Activated T-helper 2 cell treated with anti-CD3 and anti-CD28 coated beads, Interferon-gamma antibody, Interleukin-2, Interleukin-4, amounts not matched to agents 10 μg/mL and 5 μg/mL and 100 μg/mL, durations not matched to agents 14 hours and 24 hours and 36 hours (primary cell): Measurements from ENCODE around the gene CHRNA7. TPM values are rescaled to one million over a fixed set of nuclear protein-coding genes. Genes with fewer than 3 reads are reported as not detected.
"Not testable (repeated sequence)": the region's sequence is repeated elsewhere in the genome, so short reads cannot be mapped to it uniquely, and the experiment has no call there.

ENCODE experiments used
- DNase-seq: peaks from one replicate; pipeline ENCODE4 v3.0.0; 2021; ENCODE audit warnings: low spot score
- H3K27ac Mint-ChIP-seq: one replicate; pipeline ENCODE4 v1.8.0; 2021; ENCODE audit warnings: mixed read lengths
- H3K27me3 Mint-ChIP-seq: one replicate; pipeline ENCODE4 v1.8.0; 2021; ENCODE audit warnings: low read depth, mixed read lengths
- H3K36me3 Mint-ChIP-seq: one replicate; pipeline ENCODE4 v1.8.0; 2021; ENCODE audit warnings: low read depth, mixed read lengths
- H3K4me1 Mint-ChIP-seq: one replicate; pipeline ENCODE4 v1.8.0; 2021; ENCODE audit warnings: low read depth, mixed read lengths
- H3K4me3 Mint-ChIP-seq: one replicate; pipeline ENCODE4 v1.8.0; 2021; ENCODE audit warnings: low read depth, mild to moderate bottlenecking, moderate library complexity, mixed read lengths
- H3K9me3 Mint-ChIP-seq: one replicate; pipeline ENCODE4 v1.8.0; 2021; ENCODE audit warnings: mixed read lengths
- intact Hi-C: fragments of 100-400 bp; cut with micrococcal nuclease; formaldehyde crosslinking; loops from one replicate; pipeline ENCODE4 v1.15.1; 2023
- total RNA-seq: library from RNA; stranded (reverse); gene quantifications from 2 replicates; pipeline ENCODE4 v1.2.3, GENCODE V29; 2022

CHRNA7 gene
- total RNA-seq, 1 donor from 2014 or later = 0.25 TPM

DNA sequence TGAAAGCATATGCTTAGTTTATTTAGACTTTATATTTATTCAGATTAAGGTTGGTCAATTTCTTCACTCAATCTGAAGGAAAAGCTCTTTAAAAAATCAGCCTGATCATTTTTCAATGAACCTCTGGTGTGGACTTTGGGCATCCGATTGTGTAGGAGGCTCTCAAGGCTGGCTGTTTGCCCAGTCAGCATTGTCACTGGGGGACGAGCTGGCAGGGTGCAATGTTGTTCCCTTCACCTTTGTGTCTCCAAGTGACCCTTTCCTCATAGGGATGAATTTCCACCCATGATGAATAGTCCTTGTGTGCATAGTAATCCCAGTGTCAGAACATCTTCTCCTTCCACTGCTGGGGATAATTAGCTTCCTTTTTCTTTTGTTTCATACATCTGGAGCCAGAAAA is 102.5 kb downstream of the CHRNA7 start:
- H3K36me3 Mint-ChIP-seq = no peaks in the 10 kb centered on the region
- DNase-seq = no peak
- intact Hi-C loops = no loop called here
- no peaks in the 10 kb centered on the region for H3K9me3 Mint-ChIP-seq
- peaks cover 2% of the 10 kb centered on the region for H3K27me3 Mint-ChIP-seq
- H3K27ac Mint-ChIP-seq = no peak overlapping the region
- H3K4me1 Mint-ChIP-seq = no peaks in the 10 kb centered on the region
- no peak overlapping the region for H3K4me3 Mint-ChIP-seq

GRCh38 chr15:32134842-32135241 is 104.5 kb downstream of the CHRNA7 start:
- intact Hi-C loops = no loop called here
- H3K36me3 Mint-ChIP-seq = no peaks in the 10 kb centered on the region
- H3K4me1 Mint-ChIP-seq = no peaks in the 10 kb centered on the region
- H3K27ac Mint-ChIP-seq = no peak overlapping the region
- no peaks in the 10 kb centered on the region for H3K9me3 Mint-ChIP-seq
- H3K4me3 Mint-ChIP-seq = no peak overlapping the region
- no peak for DNase-seq
- no peaks in the 10 kb centered on the region for H3K27me3 Mint-ChIP-seq

DNA sequence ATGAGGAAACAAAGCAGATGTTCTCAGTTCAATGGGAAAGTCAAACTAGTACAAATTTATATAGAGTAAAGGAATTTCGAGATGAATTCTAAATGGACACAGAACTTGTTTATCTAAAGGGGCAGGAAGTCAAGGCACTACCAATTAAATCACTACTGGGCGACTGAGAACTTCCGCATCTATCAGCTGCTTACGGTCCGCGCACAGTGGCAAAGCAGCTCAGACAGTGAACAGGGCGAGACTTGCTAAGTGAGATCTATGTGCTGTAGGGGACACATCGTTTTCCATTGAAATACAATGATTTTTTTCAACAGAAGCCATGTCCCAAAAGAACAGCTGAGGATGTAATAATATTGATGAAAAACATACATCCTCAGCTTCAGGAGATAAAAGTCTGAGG is 105.0 kb downstream of the CHRNA7 start:
- no peak for DNase-seq
- H3K4me3 Mint-ChIP-seq = no peak overlapping the region
- no peak overlapping the region for H3K27ac Mint-ChIP-seq
- no peaks in the 10 kb centered on the region for H3K9me3 Mint-ChIP-seq
- no peaks in the 10 kb centered on the region for H3K27me3 Mint-ChIP-seq
- H3K36me3 Mint-ChIP-seq = no peaks in the 10 kb centered on the region
- H3K4me1 Mint-ChIP-seq = no peaks in the 10 kb centered on the region
- intact Hi-C loops = no loop called here

GRCh38 chr15:32145512-32145911 is 115.2 kb downstream of the CHRNA7 start:
- H3K27me3 Mint-ChIP-seq, H3K4me1 Mint-ChIP-seq, H3K27ac Mint-ChIP-seq, DNase-seq, H3K4me3 Mint-ChIP-seq, H3K9me3 Mint-ChIP-seq, H3K36me3 Mint-ChIP-seq, intact Hi-C loops: not testable (repeated sequence)

DNA sequence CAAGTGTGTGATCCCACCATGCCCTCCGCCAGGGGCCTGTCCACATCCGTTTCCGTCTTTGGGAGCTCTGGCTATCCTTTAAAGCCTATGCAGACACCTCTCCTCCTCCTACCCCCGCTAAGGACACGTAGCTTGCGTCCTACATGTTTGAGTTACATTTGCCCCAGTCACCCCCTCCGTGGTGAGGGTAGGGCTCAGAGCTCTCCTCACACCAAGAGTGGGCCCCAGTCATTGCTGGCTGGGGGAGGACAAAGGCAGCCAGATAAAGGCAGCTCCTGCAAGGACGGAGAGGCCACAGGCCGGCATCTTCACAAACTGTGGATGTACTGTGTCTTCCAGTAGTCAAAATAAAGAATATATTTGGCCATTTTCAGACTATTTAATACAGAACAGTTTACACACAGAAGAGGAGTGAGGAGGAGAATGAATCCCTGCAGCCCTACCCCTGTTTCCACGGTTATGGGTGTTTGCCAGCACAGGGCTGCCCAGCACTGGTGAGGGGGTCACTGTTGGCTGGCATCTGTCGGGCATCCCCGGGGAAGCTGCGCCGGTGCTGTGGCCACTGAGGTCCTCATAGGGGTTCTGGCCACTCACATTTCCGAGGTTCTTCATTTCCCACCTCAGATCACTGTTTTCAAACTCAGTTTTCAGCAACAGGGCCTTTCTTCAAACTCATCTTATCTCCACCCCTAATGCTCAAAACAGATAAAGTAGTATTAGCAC is 118.7 kb downstream of the CHRNA7 start:
- no peaks in the 10 kb centered on the region for H3K4me1 Mint-ChIP-seq
- intact Hi-C loops = no loop called here
- no peaks in the 10 kb centered on the region for H3K36me3 Mint-ChIP-seq
- no peak overlapping the region for H3K4me3 Mint-ChIP-seq
- peaks cover 3% of the 10 kb centered on the region for H3K27me3 Mint-ChIP-seq
- peaks cover 3% of the 10 kb centered on the region for H3K9me3 Mint-ChIP-seq
- H3K27ac Mint-ChIP-seq = no peak overlapping the region
- no peak for DNase-seq

DNA sequence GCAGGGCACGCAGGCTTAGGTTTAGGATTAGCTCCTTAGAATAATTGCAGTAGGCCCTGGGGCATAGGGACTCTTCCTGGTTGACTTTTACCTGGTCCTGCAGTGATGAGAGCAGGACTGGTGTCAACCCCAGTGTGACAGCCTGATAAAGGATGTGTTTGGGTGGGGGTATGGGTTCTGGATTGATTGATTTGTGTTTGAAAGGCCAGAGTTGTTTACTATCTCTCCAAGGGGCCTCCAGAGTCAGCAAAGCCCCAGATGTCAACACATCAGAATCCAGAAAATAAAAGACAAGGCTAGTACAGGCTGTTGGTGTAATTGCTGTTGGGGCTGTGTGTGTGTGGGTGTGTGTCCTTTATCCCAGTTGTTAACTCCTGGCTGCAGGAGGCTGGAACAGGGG is 122.3 kb downstream of the CHRNA7 start:
- no peaks in the 10 kb centered on the region for H3K36me3 Mint-ChIP-seq
- H3K27me3 Mint-ChIP-seq = peaks cover 3% of the 10 kb centered on the region
- no peaks in the 10 kb centered on the region for H3K4me1 Mint-ChIP-seq
- H3K9me3 Mint-ChIP-seq = no peaks in the 10 kb centered on the region
- H3K4me3 Mint-ChIP-seq = no peak overlapping the region
- DNase-seq = no peak
- no peak overlapping the region for H3K27ac Mint-ChIP-seq
- intact Hi-C loops = no loop called here

DNA sequence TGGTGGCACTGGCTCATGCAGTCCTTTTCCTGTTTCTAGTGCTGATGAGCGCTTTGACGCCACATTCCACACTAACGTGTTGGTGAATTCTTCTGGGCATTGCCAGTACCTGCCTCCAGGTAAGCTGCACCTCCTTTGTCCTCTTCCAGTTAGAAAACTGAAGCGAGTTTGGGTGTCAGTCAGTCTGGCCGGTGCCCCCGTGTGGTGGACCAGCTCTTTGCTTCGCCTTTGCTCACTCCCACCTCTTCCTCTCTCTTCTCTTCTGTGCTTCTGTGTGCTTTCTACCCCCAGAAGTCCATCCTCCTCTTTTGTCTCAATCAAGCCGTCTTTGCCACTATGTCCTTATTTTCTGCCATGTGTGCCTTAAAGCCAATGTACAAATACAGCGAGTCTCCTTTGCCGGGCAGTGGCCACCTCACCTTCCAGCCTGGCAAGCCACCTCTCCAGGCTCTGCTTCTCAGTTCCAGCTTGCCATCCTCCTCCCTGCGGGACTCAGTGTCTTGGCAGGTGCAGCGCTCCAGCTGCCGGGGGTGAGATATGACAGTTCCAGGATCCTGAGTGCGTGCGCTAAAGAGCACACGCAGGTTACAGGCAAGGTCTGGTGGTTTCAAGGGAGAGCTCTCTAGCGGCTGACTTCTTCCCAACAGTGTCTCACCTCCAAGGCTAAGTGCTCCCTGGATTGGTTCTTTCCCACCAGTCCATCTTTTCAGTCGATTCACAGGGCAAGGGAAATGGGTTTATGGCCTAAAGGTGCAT is 123.7 kb downstream of the CHRNA7 start:
- not testable (repeated sequence) for H3K4me1 Mint-ChIP-seq, H3K27me3 Mint-ChIP-seq

DNA sequence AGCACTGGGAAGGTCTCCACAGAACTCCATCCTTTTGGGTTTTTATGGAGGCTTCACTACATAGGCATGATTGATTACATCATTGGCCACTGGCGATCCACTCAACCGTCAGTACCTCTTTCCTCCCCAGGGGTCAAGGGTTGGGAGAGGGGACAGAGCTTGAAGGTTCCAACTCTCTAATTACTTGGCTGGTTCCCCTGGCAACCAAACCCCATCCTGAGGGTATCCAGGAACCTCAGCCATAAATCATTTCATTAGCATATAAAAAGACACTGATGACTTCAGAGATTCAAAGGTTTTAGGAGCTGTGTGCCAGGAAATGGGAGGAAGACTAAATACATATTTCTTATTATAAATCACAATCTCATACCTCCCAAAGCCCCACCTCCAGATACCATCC is 131.8 kb downstream of the CHRNA7 start:
- H3K4me3 Mint-ChIP-seq, H3K27me3 Mint-ChIP-seq, H3K4me1 Mint-ChIP-seq, intact Hi-C loops, DNase-seq, H3K27ac Mint-ChIP-seq, H3K9me3 Mint-ChIP-seq, H3K36me3 Mint-ChIP-seq: not testable (repeated sequence)

More for the DNA sequence above, 123.7 kb downstream of the CHRNA7 start:
- DNase-seq, H3K4me3 Mint-ChIP-seq, H3K27ac Mint-ChIP-seq, intact Hi-C loops, H3K9me3 Mint-ChIP-seq, H3K36me3 Mint-ChIP-seq: not testable (repeated sequence)

GRCh38 chr15:32164065-32164464 is 133.8 kb downstream of the CHRNA7 start:
- DNase-seq, intact Hi-C loops, H3K4me3 Mint-ChIP-seq, H3K27ac Mint-ChIP-seq, H3K9me3 Mint-ChIP-seq, H3K36me3 Mint-ChIP-seq, H3K27me3 Mint-ChIP-seq, H3K4me1 Mint-ChIP-seq: not testable (repeated sequence)

DNA sequence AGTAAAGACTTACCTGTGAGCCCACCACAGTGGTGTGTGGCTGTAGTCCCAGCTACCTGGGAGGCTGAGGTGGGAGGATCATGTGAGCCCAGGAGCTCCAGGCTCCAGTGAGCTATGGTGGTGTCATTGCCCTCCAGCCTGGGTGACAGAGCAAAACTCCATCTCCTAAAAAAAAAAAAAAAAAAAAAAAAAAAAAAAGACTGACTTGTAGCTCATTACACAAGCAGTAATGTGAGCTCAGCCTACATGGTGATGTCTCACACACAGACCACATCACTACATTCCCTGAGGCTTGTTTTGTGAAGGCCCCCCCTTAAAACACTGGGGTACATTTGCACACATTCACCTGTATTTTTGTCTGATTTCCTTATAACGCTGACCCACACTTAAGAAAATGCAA is 134.4 kb downstream of the CHRNA7 start:
- intact Hi-C loops, DNase-seq, H3K27me3 Mint-ChIP-seq, H3K4me1 Mint-ChIP-seq, H3K27ac Mint-ChIP-seq, H3K9me3 Mint-ChIP-seq, H3K36me3 Mint-ChIP-seq, H3K4me3 Mint-ChIP-seq: not testable (repeated sequence)

DNA sequence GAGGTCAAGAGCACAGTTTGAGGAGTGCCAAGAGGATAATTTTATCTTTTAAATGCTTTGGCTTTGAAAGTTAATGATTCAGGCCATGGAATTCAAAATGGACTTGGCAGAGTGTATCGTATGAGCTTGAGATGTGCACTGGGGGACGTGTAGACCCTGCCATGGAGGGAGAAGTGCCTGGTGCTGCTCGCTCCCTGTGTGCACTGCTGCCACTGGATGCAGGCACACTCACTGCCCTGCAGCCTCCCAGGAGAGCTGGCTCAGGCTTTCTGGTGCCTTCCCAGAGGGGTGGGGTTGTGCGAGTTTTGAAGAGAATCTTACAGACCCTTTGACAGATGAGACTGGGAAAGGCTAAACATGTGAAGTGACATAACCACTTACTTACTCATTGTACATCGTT is 135.5 kb downstream of the CHRNA7 start:
- H3K9me3 Mint-ChIP-seq, H3K4me1 Mint-ChIP-seq, DNase-seq, H3K27me3 Mint-ChIP-seq, H3K4me3 Mint-ChIP-seq, intact Hi-C loops, H3K36me3 Mint-ChIP-seq, H3K27ac Mint-ChIP-seq: not testable (repeated sequence)

- H3K27ac Mint-ChIP-seq, H3K9me3 Mint-ChIP-seq, H3K36me3 Mint-ChIP-seq, H3K4me3 Mint-ChIP-seq, intact Hi-C loops, H3K27me3 Mint-ChIP-seq, DNase-seq, H3K4me1 Mint-ChIP-seq: not testable (repeated sequence)
These were observed 136.0 kb downstream of the CHRNA7 start for GRCh38 chr15:32166270-32166669.

DNA sequence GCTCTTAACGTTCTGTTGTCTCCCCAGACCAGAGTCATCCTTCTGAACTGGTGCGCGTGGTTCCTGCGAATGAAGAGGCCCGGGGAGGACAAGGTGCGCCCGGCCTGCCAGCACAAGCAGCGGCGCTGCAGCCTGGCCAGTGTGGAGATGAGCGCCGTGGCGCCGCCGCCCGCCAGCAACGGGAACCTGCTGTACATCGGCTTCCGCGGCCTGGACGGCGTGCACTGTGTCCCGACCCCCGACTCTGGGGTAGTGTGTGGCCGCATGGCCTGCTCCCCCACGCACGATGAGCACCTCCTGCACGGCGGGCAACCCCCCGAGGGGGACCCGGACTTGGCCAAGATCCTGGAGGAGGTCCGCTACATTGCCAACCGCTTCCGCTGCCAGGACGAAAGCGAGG is 137.6 kb downstream of the CHRNA7 start:
- H3K27ac Mint-ChIP-seq, DNase-seq, H3K4me3 Mint-ChIP-seq, H3K9me3 Mint-ChIP-seq, H3K4me1 Mint-ChIP-seq, H3K27me3 Mint-ChIP-seq, intact Hi-C loops, H3K36me3 Mint-ChIP-seq: not testable (repeated sequence)
